ENCODE data around the gene SPG7.

DNA sequence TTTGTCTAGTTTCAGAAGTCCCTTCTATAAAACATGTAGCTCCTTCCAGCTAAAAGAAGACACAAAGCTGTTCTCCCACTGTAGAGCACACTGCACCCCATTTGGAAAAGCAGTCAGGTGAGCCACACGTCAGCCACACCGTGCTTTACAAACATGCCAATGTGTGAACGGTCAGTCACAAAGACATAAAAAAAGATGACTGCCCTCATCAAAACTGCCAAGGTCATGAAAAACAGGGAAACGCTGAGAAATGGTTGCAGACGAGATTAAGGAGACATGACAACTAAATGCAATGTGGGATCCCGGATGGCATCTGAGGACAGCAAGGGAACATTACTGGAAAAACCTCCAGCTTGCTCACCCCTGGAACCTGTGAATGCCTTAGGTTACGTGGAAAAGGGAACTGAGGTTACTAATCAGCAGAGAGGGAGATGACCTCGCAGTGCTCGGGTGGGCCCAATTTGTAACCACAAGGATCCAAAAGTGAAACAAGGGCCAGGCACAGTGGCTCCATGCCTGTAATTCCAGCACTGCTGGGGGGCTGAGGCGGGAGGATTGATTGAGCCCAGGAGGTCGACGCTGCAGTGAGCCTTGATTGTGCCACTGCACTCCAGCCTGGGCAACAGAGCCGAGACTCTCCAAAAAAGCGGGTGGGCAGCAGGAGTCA is 25.9 kb upstream of the SPG7 start:
- TF ChIP-seq ZNF146 (tag by site-specific recombination; IDR thresholded peaks at IDR 0.05) (no peak), ZNF10 (tag by site-specific recombination; IDR thresholded peaks at IDR 0.05) (no peak), PRDM1 (tag by site-specific recombination; IDR thresholded peaks at IDR 0.05) (no peak), ZSCAN23 (tag by site-specific recombination; IDR thresholded peaks at IDR 0.05) (no peak), ZNF596 (tag by site-specific recombination; IDR thresholded peaks at IDR 0.05) (no peak), ZNF426 (tag by site-specific recombination; IDR thresholded peaks at IDR 0.05) (no peak), ZNF311 (tag by site-specific recombination; IDR thresholded peaks at IDR 0.05; ENCODE audit: borderline replicate concordance) (no peak), HOXA7 (CRISPR knock-in tag; IDR thresholded peaks at IDR 0.05; ENCODE audit: borderline replicate concordance) (no peak), ZNF830 (tag by site-specific recombination; IDR thresholded peaks at IDR 0.05; ENCODE audit: low read depth) (no peak), SALL2 (tag by site-specific recombination; IDR thresholded peaks at IDR 0.05; ENCODE audit: borderline replicate concordance) (no peak), MZF1 (tag by site-specific recombination; IDR thresholded peaks at IDR 0.05; ENCODE audit: borderline replicate concordance) (no peak)
- TF ChIP-seq, protein P1, sequence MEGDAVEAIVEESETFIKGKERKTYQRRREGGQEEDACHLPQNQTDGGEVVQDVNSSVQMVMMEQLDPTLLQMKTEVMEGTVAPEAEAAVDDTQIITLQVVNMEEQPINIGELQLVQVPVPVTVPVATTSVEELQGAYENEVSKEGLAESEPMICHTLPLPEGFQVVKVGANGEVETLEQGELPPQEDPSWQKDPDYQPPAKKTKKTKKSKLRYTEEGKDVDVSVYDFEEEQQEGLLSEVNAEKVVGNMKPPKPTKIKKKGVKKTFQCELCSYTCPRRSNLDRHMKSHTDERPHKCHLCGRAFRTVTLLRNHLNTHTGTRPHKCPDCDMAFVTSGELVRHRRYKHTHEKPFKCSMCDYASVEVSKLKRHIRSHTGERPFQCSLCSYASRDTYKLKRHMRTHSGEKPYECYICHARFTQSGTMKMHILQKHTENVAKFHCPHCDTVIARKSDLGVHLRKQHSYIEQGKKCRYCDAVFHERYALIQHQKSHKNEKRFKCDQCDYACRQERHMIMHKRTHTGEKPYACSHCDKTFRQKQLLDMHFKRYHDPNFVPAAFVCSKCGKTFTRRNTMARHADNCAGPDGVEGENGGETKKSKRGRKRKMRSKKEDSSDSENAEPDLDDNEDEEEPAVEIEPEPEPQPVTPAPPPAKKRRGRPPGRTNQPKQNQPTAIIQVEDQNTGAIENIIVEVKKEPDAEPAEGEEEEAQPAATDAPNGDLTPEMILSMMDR (tag by site-specific recombination; IDR thresholded peaks at IDR 0.05): no peak
- TF ChIP-seq, protein P2, sequence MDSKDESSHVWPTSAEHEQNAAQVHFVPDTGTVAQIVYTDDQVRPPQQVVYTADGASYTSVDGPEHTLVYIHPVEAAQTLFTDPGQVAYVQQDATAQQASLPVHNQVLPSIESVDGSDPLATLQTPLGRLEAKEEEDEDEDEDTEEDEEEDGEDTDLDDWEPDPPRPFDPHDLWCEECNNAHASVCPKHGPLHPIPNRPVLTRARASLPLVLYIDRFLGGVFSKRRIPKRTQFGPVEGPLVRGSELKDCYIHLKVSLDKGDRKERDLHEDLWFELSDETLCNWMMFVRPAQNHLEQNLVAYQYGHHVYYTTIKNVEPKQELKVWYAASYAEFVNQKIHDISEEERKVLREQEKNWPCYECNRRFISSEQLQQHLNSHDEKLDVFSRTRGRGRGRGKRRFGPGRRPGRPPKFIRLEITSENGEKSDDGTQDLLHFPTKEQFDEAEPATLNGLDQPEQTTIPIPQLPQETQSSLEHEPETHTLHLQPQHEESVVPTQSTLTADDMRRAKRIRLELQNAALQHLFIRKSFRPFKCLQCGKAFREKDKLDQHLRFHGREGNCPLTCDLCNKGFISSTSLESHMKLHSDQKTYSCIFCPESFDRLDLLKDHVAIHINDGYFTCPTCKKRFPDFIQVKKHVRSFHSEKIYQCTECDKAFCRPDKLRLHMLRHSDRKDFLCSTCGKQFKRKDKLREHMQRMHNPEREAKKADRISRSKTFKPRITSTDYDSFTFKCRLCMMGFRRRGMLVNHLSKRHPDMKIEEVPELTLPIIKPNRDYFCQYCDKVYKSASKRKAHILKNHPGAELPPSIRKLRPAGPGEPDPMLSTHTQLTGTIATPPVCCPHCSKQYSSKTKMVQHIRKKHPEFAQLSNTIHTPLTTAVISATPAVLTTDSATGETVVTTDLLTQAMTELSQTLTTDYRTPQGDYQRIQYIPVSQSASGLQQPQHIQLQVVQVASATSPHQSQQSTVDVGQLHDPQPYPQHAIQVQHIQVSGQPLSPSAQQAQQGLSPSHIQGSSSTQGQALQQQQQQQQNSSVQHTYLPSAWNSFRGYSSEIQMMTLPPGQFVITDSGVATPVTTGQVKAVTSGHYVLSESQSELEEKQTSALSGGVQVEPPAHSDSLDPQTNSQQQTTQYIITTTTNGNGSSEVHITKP (tag by site-specific recombination; IDR thresholded peaks at IDR 0.05): no peak

Data from HEK293 (cell line).